Mesodermal cell (in vitro differentiated cells): Measurements from ENCODE around the gene DGKG.
A peak's percentile ranks its signal among the peaks of the same experiment; 100 is the strongest.

Experiments used
- H3K27ac ChIP-seq: 2 replicates; pipeline ENCODE4 v1.7.0; 2013; ENCODE audit warnings: mild to moderate bottlenecking, low read depth, low read length, moderate library complexity; ENCODE audit not compliant: severe bottlenecking
- H3K36me3 ChIP-seq: 2 replicates; pipeline ENCODE4 v1.7.1; 2013; ENCODE audit warnings: mild to moderate bottlenecking, low read length, moderate library complexity; ENCODE audit not compliant: control insufficient read depth, insufficient read depth
- H3K4me1 ChIP-seq: one replicate; pipeline ENCODE4 v1.7.1; 2013; ENCODE audit warnings: mild to moderate bottlenecking, low read length; ENCODE audit not compliant: insufficient read depth, control insufficient read depth, poor library complexity, severe bottlenecking
- H3K4me3 ChIP-seq: 2 replicates; pipeline ENCODE4 v1.7.0; 2013; ENCODE audit warnings: low read length, control low read depth, mild to moderate bottlenecking; ENCODE audit not compliant: insufficient read depth, poor library complexity, severe bottlenecking; ENCODE audit errors: extremely low read depth
- H3K9me3 ChIP-seq: 2 replicates; pipeline ENCODE4 v1.7.1; 2013; ENCODE audit warnings: mild to moderate bottlenecking, low read length, moderate library complexity; ENCODE audit not compliant: control insufficient read depth
- WGBS, 2 experiments: methylation state at CpG; one replicate each; pipeline ENCODE4 v1.1.5; 2013; ENCODE audit warnings: missing lambda C conversion rate in 2 of 2; ENCODE audit not compliant: insufficient coverage in 2 of 2; 5-methylcytosine and 5-hydroxymethylcytosine counted together

Gene DGKG

DNA sequence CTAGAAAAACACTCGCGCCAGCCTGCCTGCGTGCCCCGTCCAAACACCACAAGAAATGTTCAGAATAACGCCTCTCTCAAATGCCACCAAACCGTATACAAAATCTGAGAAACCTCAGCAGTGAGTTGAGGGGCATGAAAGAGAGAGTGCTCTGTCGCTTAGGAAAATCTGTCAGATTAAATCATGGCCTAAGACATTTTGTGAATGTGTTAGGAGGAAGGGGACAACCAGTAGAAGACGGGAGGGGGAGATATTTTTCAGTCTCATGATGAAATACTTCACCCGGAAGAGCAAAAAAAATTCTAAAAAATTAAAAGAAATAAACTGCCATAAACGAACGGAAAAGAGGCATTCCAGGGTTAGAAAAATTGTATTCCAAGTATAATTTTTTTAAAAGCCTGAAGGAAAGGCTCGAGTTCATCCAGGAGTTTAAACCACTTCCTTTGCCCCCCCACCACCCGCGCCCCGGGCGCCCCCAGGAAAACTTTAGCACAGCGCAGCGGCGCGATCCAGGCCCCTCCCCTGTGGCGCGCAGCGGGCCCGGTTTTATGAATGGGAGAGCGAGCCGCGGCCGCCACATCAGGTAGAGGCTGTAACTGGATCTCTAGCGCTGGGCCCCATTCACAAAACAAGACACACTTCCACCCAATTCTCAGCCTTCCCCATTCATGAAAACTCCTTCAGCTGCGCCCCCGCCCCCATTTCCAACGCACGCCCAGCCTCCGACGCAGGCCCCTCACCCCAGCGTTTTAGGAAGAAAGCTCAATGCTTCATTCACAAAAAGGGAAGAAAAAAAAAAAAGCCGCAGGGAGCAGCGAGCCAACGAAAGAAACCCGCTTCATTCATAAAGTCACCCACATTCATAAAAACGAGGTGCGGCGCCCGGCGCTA is 254.6 kb downstream of the DGKG start:
- peak overlapping the region; percentile 93 for H3K27ac ChIP-seq
- H3K36me3 ChIP-seq: peaks cover 19% of the 10 kb centered on the region
- H3K4me1 ChIP-seq: peaks cover 20% of the 10 kb centered on the region
- WGBS, 2 experiments: 0 to 2% methylated on average over 15 to 16 of the region's 45 CpGs
- H3K4me3 ChIP-seq: peak overlapping the region; percentile 91
- no peaks in the 10 kb centered on the region for H3K9me3 ChIP-seq

DNA sequence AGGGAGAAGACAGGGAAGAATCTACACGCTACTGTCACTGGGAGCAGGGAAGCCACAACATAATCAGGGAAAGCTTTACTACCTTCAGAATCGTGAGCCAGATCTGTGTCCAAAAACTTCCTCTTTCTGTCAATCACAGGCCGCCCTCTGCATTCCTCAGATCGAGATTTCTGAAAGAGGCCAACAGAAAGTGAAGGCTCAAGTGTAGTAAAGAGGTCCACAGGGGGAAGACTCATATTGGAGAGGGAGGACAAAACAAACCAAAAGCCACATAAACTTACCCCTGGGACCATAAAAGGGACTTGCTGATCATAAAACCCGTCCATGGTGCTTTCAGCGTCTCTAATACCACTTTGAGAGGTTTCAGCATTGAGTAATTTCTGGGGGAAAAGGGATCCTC is 256.5 kb downstream of the DGKG start:
- H3K27ac ChIP-seq: peak overlapping the region; percentile 59
- WGBS, 2 experiments: 56 to 88% methylated on average over 1 to 3 of the region's 6 CpGs
- peaks cover 21% of the 10 kb centered on the region for H3K4me1 ChIP-seq
- no peaks in the 10 kb centered on the region for H3K9me3 ChIP-seq
- H3K36me3 ChIP-seq: peaks cover 36% of the 10 kb centered on the region
- no peak overlapping the region for H3K4me3 ChIP-seq

DNA sequence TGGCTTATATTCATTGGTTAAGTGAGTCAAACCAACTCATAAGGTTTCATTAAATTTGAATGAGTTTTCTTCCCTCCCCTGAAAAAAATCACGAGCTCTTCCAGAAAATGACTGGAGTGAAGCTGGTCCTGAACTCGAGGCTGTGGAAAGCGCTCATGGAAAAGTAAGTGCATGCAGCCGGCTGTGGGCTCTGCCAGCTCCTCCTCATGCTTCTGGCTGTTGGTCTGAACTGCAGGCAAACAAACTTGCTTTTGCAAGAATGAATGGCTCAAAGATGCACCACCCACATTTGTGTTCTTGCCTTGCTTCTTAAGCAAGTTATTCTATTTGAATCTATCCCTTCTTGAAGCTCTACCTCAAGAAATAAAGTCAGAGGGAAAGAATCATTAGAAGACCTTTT is 259.3 kb downstream of the DGKG start:
- 81 to 82% methylated on average over 3 to 4 of the region's 4 CpGs for WGBS, 2 experiments
- Histone ChIP-seq H3K4me1 (peaks cover 45% of the 10 kb centered on the region), H3K4me3 (no peak overlapping the region), H3K36me3 (peaks cover 44% of the 10 kb centered on the region), H3K27ac (no peak overlapping the region), H3K9me3 (no peaks in the 10 kb centered on the region)

DNA sequence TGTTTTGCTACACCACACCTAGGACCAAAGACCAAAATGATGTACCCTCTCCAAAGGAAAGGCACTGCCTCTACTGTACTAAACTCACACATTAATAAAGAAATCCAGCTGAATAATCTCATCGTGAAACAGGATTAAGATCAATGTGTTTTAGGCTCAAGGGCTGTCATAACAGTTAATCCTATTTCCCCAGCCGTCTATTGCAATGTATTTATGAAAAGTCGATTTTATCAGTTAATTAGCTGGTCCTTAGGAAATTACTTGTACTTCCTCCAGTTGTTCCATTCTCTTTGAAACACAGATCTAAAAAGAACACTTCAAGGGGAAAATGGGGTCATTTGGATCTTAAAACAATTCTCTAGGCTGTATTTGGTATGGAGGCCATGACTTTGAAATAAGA is 261.6 kb downstream of the DGKG start:
- Histone ChIP-seq H3K4me3 (no peak overlapping the region), H3K27ac (no peak overlapping the region), H3K36me3 (peaks cover 52% of the 10 kb centered on the region), H3K9me3 (no peaks in the 10 kb centered on the region), H3K4me1 (peaks cover 57% of the 10 kb centered on the region)
- WGBS, 2 experiments: 100% methylated on average over 2 of the region's 3 CpGs; no CpG with 5 or more reads in 1 of the 2 experiments

DNA sequence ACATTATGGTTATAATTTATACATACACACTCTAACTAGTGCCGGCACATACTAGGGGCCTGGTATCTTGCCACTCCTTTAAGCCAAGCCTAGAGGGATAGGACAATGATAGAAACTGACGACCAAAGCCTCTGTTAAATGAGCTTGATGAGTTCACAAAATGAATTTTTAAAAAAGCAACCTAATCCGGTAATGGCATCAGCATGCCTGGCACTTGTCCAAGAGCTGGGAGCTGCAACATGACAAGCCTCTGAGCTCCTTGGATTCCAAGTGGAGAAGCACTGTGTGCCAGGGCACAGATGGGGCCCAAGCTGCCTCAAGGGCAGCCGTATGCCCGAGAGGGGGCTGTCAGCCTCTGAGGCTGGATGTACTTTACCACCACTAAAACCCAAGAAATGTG is 262.9 kb downstream of the DGKG start:
- 79 to 84% methylated on average over 1 to 5 of the region's 5 CpGs for WGBS, 2 experiments
- H3K9me3 ChIP-seq: no peaks in the 10 kb centered on the region
- no peak overlapping the region for H3K4me3 ChIP-seq
- H3K27ac ChIP-seq: peak overlapping the region; percentile 95
- peaks cover 61% of the 10 kb centered on the region for H3K36me3 ChIP-seq
- H3K4me1 ChIP-seq: peaks cover 54% of the 10 kb centered on the region

DNA sequence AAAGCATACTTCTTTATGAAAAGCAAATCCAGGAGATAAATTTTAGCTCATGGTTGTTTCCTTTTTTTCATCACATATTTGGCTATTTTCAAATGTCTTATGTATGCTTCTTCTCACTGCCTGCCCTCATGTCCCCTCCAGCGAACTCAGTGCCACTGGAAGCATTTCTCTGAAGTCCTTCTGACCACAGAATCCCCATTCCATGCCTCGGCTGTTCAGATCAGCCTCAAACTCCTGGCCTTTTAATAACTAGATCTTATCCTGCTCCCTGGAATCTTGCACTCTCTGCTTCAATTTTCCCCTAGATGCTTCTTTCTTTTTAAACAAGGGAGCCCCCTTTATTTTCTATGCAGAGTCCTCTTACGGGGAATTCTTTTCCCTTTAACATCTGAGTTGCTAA is 263.3 kb downstream of the DGKG start:
- Histone ChIP-seq H3K27ac (peak overlapping the region; percentile 95), H3K4me1 (peaks cover 49% of the 10 kb centered on the region), H3K4me3 (no peak overlapping the region), H3K36me3 (peaks cover 61% of the 10 kb centered on the region), H3K9me3 (no peaks in the 10 kb centered on the region)
- WGBS, 2 experiments: 46 to 49% methylated on average over 2 of the region's 3 CpGs

DNA sequence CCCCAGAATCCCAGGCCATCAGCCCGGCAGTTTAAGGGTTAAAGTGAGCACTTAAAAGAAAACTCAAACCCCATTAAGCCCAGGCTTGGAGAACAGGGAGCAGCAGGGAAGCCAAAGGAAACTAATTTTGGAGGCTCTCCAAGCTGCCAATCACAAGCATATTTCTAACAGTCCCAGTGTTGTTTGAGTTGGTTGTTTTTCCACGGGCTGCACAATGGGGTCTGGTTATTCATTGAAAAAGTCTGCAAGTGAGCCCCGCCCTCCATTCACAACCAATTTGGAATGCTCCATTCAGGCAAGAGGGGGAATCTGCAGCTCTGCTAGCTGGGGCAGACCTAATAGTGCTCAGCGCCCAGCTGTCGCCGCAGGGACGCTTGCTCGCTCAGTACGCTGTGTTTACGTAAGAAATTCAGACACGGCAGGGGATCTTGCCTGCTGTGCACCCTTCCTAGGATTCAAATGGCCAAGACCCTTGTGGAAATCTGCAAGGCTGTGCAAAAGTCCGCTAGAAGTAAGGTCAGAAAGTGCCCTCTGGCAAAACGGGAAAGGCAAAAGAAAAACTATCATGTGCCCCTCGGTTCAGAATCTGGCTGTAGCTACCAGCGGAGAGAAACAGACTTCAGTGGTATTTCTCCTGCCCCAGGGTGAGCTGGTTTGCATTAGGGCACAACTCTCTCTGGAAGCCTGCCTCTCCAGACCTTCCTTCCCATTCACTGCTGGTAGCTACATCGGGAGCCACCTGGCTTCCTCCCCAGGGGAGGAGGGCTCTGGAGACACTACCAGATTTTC is 264.2 kb downstream of the DGKG start:
- H3K4me3 ChIP-seq: peak overlapping the region; percentile 21
- H3K4me1 ChIP-seq: peaks cover 42% of the 10 kb centered on the region
- 1% methylated on average over 14 to 15 of the region's 16 CpGs for WGBS, 2 experiments
- H3K36me3 ChIP-seq: peaks cover 62% of the 10 kb centered on the region
- no peaks in the 10 kb centered on the region for H3K9me3 ChIP-seq
- H3K27ac ChIP-seq: peak overlapping the region; percentile 95

DNA sequence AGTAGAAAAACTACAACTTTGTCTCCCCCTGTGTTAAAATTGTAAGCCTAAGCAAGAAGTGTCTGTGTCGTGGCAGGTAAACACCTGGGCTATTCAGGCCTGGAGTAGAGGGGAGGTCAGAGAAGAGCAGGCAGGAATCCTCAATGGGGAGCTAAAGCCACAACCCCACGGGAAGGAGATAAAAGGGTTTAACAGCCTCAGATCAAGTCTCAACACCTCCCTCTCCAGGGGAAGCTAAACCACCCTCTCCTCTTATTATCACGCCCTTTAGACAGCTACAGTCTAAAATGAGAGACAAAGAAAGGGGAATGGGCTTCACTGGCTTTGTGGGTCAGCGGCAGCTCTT is 264.7 kb downstream of the DGKG start:
- Histone ChIP-seq H3K4me3 (peak overlapping the region; percentile 21), H3K27ac (peak overlapping the region; percentile 95), H3K9me3 (no peaks in the 10 kb centered on the region), H3K36me3 (peaks cover 62% of the 10 kb centered on the region), H3K4me1 (peaks cover 42% of the 10 kb centered on the region)
- WGBS, 2 experiments: 18% methylated on average over 3 of the region's 4 CpGs; no CpG with 5 or more reads in 1 of the 2 experiments
